Mesothelial cell of epicardium (in vitro differentiated cells): ENCODE results near the gene CELSR3. TPM values are rescaled to one million over a fixed set of nuclear protein-coding genes. Genes with fewer than 3 reads are reported as not detected.

ENCODE experiments used
- DNase-seq, 2 experiments: peaks; one replicate each; pipeline ENCODE4 v3.0.0; 2021; ENCODE audit warnings: low spot score in 2 of 2; ENCODE audit not compliant: unreplicated experiment in 2 of 2
- H3K27ac Mint-ChIP-seq: 2 replicates; pipeline ENCODE4 v1.8.0; 2021; ENCODE audit warnings: mixed read lengths
- H3K27me3 Mint-ChIP-seq: 2 replicates; pipeline ENCODE4 v1.8.0; 2021; ENCODE audit warnings: low read depth, mixed read lengths
- H3K36me3 Mint-ChIP-seq: 2 replicates; pipeline ENCODE4 v1.8.0; 2021; ENCODE audit warnings: mixed read lengths
- H3K4me1 Mint-ChIP-seq: 2 replicates; pipeline ENCODE4 v1.8.0; 2021; ENCODE audit warnings: mixed read lengths
- H3K4me3 Mint-ChIP-seq: 2 replicates; pipeline ENCODE4 v1.8.0; 2021; ENCODE audit warnings: mild to moderate bottlenecking, moderate library complexity, mixed read lengths
- H3K9me3 Mint-ChIP-seq: 2 replicates; pipeline ENCODE4 v1.8.0; 2021; ENCODE audit warnings: mixed read lengths
- total RNA-seq: library from RNA; stranded (reverse); gene quantifications from 3 replicates; pipeline ENCODE4 v1.2.1, GENCODE V29; 2021
- TF ChIP-seq, protein P1 (sequence below): fragments of 200-600 bp; sonication (generic); IDR thresholded peaks from one replicate; pipeline ENCODE4 v1.5.0; 2021; ENCODE audit warnings: antibody characterized with exemption; ENCODE audit not compliant: unreplicated experiment

The CELSR3 gene
- total RNA-seq, 1 donor from 2014 or later: 5.0 TPM

DNA sequence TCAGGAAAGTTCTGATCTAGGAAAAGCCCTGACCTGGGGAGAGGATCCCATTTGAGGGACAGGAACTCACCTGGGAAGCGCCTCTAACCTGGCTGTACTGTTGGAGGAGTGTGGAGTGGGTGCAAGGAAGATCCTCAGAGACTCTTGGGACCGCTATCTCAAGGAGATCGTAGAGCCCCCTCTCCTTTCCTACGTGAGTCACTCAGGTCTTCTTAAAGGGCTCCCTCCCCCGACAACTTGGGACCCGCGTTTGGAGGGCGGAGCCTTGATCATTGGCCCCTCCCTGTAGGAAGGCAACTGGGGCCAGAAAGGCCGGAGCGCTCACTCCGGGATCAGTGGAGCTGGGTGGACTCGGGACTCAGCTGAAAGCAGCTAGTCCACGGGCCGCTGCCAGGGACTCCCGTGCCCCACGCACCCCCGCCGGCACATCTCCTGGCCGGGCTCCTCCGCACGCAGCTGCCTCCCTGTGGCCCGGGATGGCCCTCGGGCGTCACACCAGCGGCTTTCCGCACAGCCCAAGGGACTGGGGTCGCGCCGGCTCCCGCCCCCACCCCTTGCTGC, 27.9 kb downstream of the CELSR3 start:
- TF ChIP-seq, protein P1, sequence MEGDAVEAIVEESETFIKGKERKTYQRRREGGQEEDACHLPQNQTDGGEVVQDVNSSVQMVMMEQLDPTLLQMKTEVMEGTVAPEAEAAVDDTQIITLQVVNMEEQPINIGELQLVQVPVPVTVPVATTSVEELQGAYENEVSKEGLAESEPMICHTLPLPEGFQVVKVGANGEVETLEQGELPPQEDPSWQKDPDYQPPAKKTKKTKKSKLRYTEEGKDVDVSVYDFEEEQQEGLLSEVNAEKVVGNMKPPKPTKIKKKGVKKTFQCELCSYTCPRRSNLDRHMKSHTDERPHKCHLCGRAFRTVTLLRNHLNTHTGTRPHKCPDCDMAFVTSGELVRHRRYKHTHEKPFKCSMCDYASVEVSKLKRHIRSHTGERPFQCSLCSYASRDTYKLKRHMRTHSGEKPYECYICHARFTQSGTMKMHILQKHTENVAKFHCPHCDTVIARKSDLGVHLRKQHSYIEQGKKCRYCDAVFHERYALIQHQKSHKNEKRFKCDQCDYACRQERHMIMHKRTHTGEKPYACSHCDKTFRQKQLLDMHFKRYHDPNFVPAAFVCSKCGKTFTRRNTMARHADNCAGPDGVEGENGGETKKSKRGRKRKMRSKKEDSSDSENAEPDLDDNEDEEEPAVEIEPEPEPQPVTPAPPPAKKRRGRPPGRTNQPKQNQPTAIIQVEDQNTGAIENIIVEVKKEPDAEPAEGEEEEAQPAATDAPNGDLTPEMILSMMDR: no peak
- H3K36me3 Mint-ChIP-seq: peaks cover 8% of the 10 kb centered on the region
- no peak overlapping the region for H3K27ac Mint-ChIP-seq
- H3K4me1 Mint-ChIP-seq: peaks cover 21% of the 10 kb centered on the region
- H3K9me3 Mint-ChIP-seq: no peaks in the 10 kb centered on the region
- H3K4me3 Mint-ChIP-seq: peak overlapping the region; percentile 83
- H3K27me3 Mint-ChIP-seq: peaks cover 1% of the 10 kb centered on the region
- peak in 1 of 2 experiments; percentile 51 for DNase-seq

DNA sequence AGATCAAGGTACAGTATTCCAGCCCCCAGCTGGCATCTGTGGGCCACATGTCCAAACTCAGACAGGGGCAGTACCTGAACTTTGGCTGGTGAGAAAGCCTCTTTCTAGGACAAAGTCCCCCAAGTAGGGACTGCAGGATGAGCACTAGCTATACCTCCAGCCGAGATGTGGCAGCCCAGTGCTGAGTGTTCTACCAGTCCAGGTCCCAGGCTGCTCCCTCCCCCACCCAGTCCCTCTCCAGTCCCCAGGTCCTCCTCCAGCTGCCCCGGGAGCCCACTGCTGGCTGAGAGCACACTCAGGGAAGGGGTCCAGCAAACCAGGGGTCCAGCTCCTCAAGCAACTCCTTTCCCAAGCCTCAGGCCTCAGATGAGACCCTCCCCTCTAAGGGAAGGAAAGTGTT, 28.9 kb downstream of the CELSR3 start:
- no peak for DNase-seq
- Mint-ChIP-seq H3K9me3 (no peaks in the 10 kb centered on the region), H3K27ac (no peak overlapping the region), H3K4me3 (peak overlapping the region; percentile 83), H3K4me1 (peaks cover 21% of the 10 kb centered on the region), H3K36me3 (peaks cover 10% of the 10 kb centered on the region), H3K27me3 (peaks cover 1% of the 10 kb centered on the region)
- TF ChIP-seq, protein P1: no peak

DNA sequence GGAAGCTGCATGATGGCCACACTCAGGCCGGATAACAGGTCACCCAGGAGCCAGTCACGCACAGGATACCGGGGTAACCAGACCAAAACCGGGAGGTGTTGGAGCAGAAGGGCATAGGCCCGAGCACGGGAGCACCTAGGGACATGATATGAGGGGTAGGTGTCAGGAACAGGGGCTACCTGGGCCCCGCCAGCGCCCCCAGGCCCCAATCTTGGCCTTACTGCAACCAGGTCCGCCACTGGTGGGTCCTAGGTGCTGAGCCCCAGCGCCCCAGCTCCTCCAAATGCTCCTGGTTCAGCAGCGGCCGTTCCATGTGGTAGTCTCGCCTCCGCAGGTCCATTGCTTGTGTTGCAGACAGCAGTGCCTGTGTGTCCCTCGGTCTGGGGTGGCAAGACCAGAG, 29.4 kb downstream of the CELSR3 start:
- Mint-ChIP-seq H3K9me3 (no peaks in the 10 kb centered on the region), H3K4me1 (peaks cover 21% of the 10 kb centered on the region), H3K27me3 (peaks cover 1% of the 10 kb centered on the region), H3K36me3 (peaks cover 10% of the 10 kb centered on the region), H3K4me3 (no peak overlapping the region), H3K27ac (no peak overlapping the region)
- TF ChIP-seq, protein P1: no peak
- DNase-seq: no peak

DNA sequence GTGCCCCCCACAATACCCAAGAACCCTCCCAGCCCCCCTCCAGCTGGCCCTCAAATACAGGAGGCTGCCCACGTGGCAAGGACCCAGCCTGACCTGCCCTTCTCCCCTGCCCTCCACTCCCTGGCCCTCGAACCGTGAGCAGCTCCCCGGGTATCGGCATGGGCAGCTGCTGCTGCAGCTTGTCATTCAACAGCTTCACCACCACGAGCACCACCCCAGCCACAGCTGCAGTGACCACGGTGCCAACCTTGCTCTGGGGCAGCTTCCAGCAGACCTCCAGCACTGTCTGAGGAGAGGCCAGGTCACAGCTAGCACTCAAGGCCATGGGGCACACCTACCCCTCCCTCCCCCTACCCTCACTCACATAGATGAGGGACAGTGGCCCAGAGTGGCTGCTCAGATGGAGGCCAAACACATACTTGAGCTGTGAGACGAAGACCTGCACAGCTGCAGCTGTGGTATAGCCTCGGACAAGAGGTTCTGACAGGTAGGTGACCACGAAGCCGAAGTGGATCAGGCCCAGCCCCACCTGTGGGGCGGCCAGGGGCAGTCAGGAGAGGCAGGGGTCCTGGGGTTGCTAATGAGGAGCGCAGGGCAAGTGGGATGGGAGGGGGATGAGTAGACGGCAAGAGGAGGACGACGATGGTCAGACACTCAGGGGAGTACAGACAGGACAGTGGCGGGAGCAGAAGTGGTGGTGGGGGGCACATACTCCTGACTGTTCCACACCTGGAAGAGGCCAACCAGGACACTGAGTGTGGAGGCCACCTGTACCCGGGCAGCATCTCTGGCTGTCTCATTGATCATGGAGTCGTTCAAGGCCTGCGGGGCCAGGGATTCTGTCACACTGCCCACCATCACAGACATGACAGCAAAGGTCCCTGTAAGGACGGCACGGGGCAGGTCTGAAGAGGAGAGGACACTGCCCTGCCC, 30.9 kb downstream of the CELSR3 start:
- Mint-ChIP-seq H3K27me3 (peaks cover 1% of the 10 kb centered on the region), H3K4me3 (no peak overlapping the region), H3K36me3 (peaks cover 17% of the 10 kb centered on the region), H3K4me1 (peaks cover 16% of the 10 kb centered on the region), H3K27ac (no peak overlapping the region), H3K9me3 (no peaks in the 10 kb centered on the region)
- DNase-seq: no peak
- TF ChIP-seq, protein P1: no peak

DNA sequence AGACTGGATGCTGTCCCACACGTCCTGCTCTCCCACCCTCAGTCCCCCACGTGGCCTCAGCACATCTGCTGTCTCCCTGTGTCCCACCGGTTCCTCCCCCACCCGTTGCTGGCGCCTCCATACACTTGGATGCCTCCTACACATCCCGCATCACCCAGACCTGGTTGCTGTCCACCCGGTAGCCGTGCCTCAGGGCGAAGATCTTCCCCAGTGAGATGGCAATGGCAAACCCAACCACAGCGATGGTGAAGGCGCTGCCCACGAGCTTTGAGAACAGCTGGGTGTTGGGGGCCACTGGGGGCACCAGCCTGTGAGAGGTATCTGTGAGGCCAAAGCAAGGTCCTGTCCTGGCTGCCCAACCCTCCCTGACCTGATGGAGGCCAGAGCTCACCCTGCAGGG, 31.9 kb downstream of the CELSR3 start:
- H3K27ac Mint-ChIP-seq: no peak overlapping the region
- peaks cover 9% of the 10 kb centered on the region for H3K4me1 Mint-ChIP-seq

More for the DNA sequence above, 31.9 kb downstream of the CELSR3 start:
- no peaks in the 10 kb centered on the region for H3K9me3 Mint-ChIP-seq
- H3K36me3 Mint-ChIP-seq: peaks cover 21% of the 10 kb centered on the region
- TF ChIP-seq, protein P1: no peak
- H3K27me3 Mint-ChIP-seq: peaks cover 1% of the 10 kb centered on the region
- no peak overlapping the region for H3K4me3 Mint-ChIP-seq
- no peak for DNase-seq
